ENCODE results near the gene SREK1IP1. TPM values are rescaled to one million over a fixed set of nuclear protein-coding genes. Genes with fewer than 3 reads are reported as not detected.

The SREK1IP1 gene
- total RNA-seq, 2 donors from 2014 or later = 8.5 to 12.1 TPM

DNA sequence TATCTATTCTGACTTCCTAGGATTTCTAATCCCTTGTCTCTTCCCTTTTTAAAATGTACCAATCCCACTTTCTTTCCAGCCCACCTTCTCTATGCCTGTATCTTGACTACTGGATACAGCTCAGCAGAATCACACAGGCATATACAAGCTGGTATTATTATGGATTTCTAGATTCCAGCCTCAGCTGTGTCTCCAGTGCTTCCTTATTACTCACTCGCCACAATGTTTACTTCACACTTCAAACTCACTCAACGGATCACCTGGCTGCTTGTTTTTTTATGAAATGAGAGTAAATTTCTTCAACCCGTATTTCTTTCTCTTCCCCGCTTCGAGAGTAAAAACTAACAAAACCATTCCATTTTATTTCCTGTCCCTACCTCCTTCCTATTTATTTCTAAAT is 39.0 kb upstream of the SREK1IP1 start:
- Histone ChIP-seq H3K27me3 (replicated peaks; ENCODE audit: insufficient read depth) (no peaks in the 10 kb centered on the region), H3K27ac (no peak overlapping the region), H3K36me3 (peaks cover 2% of the 10 kb centered on the region), H3K9me3 (no peaks in the 10 kb centered on the region), H3K4me3 (no peak overlapping the region), H3K4me1 (ENCODE audit: control insufficient read depth in 1 of 2, low read depth in 2 of 2) (no peaks in the 10 kb centered on the region)
- ATAC-seq (ENCODE audit: insufficient number of reproducible peaks, low FRiP score, low read depth) = no peak
- no peak for DNase-seq (ENCODE audit: low spot score)
- TF ChIP-seq, protein P1, sequence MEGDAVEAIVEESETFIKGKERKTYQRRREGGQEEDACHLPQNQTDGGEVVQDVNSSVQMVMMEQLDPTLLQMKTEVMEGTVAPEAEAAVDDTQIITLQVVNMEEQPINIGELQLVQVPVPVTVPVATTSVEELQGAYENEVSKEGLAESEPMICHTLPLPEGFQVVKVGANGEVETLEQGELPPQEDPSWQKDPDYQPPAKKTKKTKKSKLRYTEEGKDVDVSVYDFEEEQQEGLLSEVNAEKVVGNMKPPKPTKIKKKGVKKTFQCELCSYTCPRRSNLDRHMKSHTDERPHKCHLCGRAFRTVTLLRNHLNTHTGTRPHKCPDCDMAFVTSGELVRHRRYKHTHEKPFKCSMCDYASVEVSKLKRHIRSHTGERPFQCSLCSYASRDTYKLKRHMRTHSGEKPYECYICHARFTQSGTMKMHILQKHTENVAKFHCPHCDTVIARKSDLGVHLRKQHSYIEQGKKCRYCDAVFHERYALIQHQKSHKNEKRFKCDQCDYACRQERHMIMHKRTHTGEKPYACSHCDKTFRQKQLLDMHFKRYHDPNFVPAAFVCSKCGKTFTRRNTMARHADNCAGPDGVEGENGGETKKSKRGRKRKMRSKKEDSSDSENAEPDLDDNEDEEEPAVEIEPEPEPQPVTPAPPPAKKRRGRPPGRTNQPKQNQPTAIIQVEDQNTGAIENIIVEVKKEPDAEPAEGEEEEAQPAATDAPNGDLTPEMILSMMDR (IDR thresholded peaks at IDR 0.05) = no peak

GRCh38 chr5:64806537-64806936 is 38.0 kb upstream of the SREK1IP1 start:
- no peaks in the 10 kb centered on the region for H3K27me3 ChIP-seq (replicated peaks; ENCODE audit: insufficient read depth)
- ATAC-seq (ENCODE audit: insufficient number of reproducible peaks, low FRiP score, low read depth) = no peak
- no peak overlapping the region for H3K4me3 ChIP-seq
- H3K9me3 ChIP-seq = no peaks in the 10 kb centered on the region
- no peak overlapping the region for H3K27ac ChIP-seq
- peaks cover 2% of the 10 kb centered on the region for H3K36me3 ChIP-seq
- TF ChIP-seq, protein P1 (IDR thresholded peaks at IDR 0.05) = no peak
- no peak for DNase-seq (ENCODE audit: low spot score)
- no peaks in the 10 kb centered on the region for H3K4me1 ChIP-seq (ENCODE audit: control insufficient read depth in 1 of 2, low read depth in 2 of 2)

DNA sequence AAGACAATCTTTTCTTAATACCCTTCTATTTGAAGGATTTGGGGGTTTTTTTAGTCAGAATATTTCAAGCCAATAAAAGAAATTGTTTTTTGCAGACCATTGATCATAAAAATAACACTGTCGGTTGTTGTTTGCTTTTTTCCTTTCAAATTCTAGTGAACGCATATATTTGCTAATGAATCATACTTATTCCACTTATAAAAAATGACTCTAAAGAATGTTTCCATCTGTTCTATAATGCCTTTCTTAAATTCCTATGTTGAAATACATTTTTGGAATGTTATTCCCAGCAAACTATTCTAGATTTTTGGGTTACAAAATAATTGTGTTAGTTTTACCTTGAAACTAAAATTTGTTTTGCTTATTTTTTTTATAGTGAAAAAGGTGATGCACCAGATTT is 32.4 kb upstream of the SREK1IP1 start:
- no peak overlapping the region for H3K4me3 ChIP-seq
- H3K27me3 ChIP-seq (replicated peaks; ENCODE audit: insufficient read depth) = no peaks in the 10 kb centered on the region
- TF ChIP-seq, protein P1 (IDR thresholded peaks at IDR 0.05) = no peak
- peaks cover 2% of the 10 kb centered on the region for H3K36me3 ChIP-seq
- no peak overlapping the region for H3K27ac ChIP-seq
- H3K4me1 ChIP-seq (ENCODE audit: control insufficient read depth in 1 of 2, low read depth in 2 of 2) = no peaks in the 10 kb centered on the region
- no peaks in the 10 kb centered on the region for H3K9me3 ChIP-seq
- DNase-seq (ENCODE audit: low spot score) = no peak
- ATAC-seq (ENCODE audit: insufficient number of reproducible peaks, low FRiP score, low read depth) = no peak

DNA sequence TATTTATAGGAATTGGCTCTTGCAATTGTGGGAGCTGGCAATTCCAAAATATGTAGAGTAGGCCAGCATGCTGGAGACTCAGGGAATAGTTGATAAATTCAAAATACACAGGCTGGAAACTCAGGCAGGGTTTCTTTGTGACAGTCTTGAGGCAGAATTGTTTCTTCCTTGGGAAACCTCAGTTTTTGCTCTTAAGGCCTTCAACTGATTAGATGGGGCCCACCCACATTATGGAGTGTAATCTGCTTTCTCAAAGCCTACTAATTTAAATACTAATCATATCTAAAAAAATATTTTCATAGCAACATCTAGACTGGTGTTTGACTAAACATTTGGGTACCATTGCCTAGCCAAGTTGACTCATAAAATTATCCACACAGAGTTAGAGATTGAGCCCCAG is 27.8 kb upstream of the SREK1IP1 start:
- Histone ChIP-seq H3K27ac (no peak overlapping the region), H3K27me3 (replicated peaks; ENCODE audit: insufficient read depth) (no peaks in the 10 kb centered on the region), H3K36me3 (no peaks in the 10 kb centered on the region), H3K4me1 (ENCODE audit: control insufficient read depth in 1 of 2, low read depth in 2 of 2) (peaks cover 18 to 21% of the 10 kb centered on the region in 2 donors), H3K9me3 (no peaks in the 10 kb centered on the region), H3K4me3 (no peak overlapping the region)
- DNase-seq (ENCODE audit: low spot score) (no peak), ATAC-seq (ENCODE audit: insufficient number of reproducible peaks, low FRiP score, low read depth) (no peak)
- TF ChIP-seq, protein P1 (IDR thresholded peaks at IDR 0.05) = no peak

- Histone ChIP-seq H3K27me3 (replicated peaks; ENCODE audit: insufficient read depth) (no peaks in the 10 kb centered on the region), H3K9me3 (no peaks in the 10 kb centered on the region), H3K27ac (peak overlapping the region in 1 of 2 donors; percentile 35), H3K36me3 (no peaks in the 10 kb centered on the region), H3K4me1 (ENCODE audit: control insufficient read depth in 1 of 2, low read depth in 2 of 2) (peaks cover 18 to 21% of the 10 kb centered on the region in 2 donors), H3K4me3 (no peak overlapping the region)
- TF ChIP-seq, protein P1 (IDR thresholded peaks at IDR 0.05) = no peak
- no peak for ATAC-seq (ENCODE audit: insufficient number of reproducible peaks, low FRiP score, low read depth)
- DNase-seq (ENCODE audit: low spot score) = no peak
Measured at GRCh38 chr5:64794053-64794770, 25.7 kb upstream of the SREK1IP1 start.
